ENCODE results near the gene ZNF662.
"Not testable (repeated sequence)": the region's sequence is repeated elsewhere in the genome, so short reads cannot be mapped to it uniquely, and the experiment has no call there.

The ZNF662 gene

GRCh38 chr3:42906070-42906847 is at the start of gene ZNF662:
Gene ZNF662 (plus strand): TSS chr3:42906142. CDS start chr3:42908115, 1,973 bp downstream.
- peak; percentile 61 for DNase-seq

GRCh38 chr3:42856544-42856943 is 49.4 kb upstream of the ZNF662 start:
- DNase-seq: no peak

GRCh38 chr3:42864321-42864950 is 41.5 kb upstream of the ZNF662 start:
- no peak for DNase-seq

- no peak for DNase-seq
Measured at GRCh38 chr3:42865256-42865655, 40.7 kb upstream of the ZNF662 start.

- no peak for DNase-seq
Measured at GRCh38 chr3:42867138-42867537, 38.8 kb upstream of the ZNF662 start.

- no peak for DNase-seq
Measured at GRCh38 chr3:42868841-42869240, 37.1 kb upstream of the ZNF662 start.

- no peak for DNase-seq
Measured at GRCh38 chr3:42871592-42872196, 34.2 kb upstream of the ZNF662 start.

- no peak for DNase-seq
Measured at GRCh38 chr3:42872718-42873117, 33.2 kb upstream of the ZNF662 start.

- DNase-seq: no peak
Measured at GRCh38 chr3:42873221-42873982, 32.5 kb upstream of the ZNF662 start.

GRCh38 chr3:42874749-42875148 is 31.2 kb upstream of the ZNF662 start:
- DNase-seq: no peak

- DNase-seq: no peak
Measured at GRCh38 chr3:42875325-42876151, 30.4 kb upstream of the ZNF662 start, which contains the start of gene CYP8B1. Gene CYP8B1 (minus strand): TSS chr3:42875879. CDS start chr3:42875816, 63 bp downstream.

GRCh38 chr3:42876401-42876800 is 29.5 kb upstream of the ZNF662 start:
- no peak for DNase-seq

- DNase-seq: no peak
Measured at GRCh38 chr3:42876940-42877720, 28.8 kb upstream of the ZNF662 start.

- DNase-seq: no peak
Measured at GRCh38 chr3:42877881-42878280, 28.1 kb upstream of the ZNF662 start.

- no peak for DNase-seq
Measured at GRCh38 chr3:42880183-42880582, 25.8 kb upstream of the ZNF662 start.

- DNase-seq: peak; percentile 77
Measured at GRCh38 chr3:42880601-42881451, 25.1 kb upstream of the ZNF662 start.

GRCh38 chr3:42883251-42883930 is 22.6 kb upstream of the ZNF662 start:
- not testable (repeated sequence) for DNase-seq

GRCh38 chr3:42884324-42884723 is 21.6 kb upstream of the ZNF662 start:
- DNase-seq: no peak

- peak; percentile 5 for DNase-seq
Measured at GRCh38 chr3:42886294-42886822, 19.6 kb upstream of the ZNF662 start.

- no peak for DNase-seq
Measured at GRCh38 chr3:42887084-42887483, 18.9 kb upstream of the ZNF662 start.
